ENCODE measurements around the gene UBE2R2. TPM values are rescaled to one million over a fixed set of nuclear protein-coding genes. Genes with fewer than 3 reads are reported as not detected.
"Not testable (repeated sequence)": the region's sequence is repeated elsewhere in the genome, so short reads cannot be mapped to it uniquely, and the experiment has no call there.

Gene UBE2R2
- total RNA-seq, 1 donor from 2014 or later, result 20.6 TPM

DNA sequence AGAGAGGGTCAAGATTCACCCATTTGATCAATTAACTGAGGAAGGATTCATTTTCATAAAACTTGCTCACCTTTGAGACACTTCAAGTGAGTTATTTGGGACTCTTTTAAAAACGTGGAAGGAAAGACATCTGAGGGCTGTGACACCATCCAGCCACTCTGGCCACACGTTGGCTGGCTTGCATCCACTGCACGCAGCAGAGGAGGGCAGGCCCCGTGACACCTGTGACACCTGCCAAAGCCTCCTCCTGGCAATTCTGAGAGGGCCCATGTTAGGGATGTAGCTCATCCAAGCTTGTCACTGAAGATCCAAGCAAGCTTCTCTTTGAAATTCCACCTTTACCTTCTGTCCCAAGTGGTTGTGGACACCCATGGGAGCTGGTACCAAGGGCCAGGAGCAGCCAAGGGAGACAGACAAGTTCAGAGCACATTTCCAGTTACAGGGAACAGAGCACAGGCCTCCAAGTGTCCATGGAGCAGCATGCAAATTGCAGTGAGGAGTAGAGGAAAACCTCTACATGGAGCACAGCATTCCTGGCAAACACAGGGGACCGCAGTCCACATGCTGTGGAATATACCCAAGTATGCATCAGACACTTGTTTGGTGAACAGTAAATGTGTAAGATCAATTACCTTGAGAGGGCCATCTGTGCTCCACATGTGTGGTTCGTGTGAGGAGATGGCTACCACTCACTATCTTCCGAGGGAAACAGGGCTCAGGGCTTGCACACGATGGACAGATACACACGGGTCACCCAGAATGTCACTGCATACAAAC lies 16.8 kb upstream of the UBE2R2 start:
- DNase-seq, result no peak

DNA sequence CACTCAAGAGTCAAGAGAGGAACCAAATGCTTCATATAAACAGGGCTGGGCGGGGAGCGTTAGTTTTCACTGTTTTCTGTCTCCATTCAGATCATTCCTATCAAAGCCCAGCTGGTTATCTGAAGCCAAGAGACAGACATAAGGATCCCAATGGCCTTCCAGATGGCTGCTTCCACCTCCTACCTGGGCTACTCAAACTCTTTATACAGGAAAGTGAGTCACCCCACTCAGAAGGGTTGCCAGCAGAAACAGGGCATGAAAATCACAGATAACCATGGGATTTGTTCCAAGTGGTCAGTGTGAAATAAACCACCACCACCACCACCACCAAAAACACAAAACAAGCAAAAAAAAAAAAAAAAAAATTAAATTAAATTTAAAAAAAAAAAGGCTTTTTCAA lies 16.1 kb upstream of the UBE2R2 start:
- DNase-seq, result peak; percentile 66

DNA sequence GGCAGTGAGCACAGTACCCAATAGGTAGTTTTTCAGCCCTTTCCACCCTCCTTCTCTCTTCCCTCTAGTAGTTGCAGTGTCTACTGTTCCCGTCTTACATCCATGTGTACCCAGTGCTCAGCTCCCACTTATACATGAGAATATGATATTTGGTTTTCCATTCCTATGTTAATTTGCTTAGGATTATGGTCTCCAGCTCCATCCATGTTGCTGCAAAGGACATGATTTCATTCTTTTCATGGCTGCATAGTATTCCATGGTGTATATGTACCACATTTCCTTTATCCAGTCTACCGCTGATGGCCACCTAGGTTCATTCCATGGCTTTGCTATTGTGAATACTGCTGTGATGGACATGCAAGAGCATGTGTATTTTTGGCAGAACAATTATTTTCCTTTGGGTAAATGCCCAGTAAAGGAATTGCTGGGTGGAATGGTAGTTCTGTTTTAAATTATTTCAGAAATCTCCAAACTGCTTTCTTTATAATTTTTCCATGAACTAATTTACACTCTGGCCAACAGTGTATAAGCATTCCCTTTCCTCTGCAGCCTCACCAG lies 14.9 kb upstream of the UBE2R2 start:
- DNase-seq, result not testable (repeated sequence)

DNA sequence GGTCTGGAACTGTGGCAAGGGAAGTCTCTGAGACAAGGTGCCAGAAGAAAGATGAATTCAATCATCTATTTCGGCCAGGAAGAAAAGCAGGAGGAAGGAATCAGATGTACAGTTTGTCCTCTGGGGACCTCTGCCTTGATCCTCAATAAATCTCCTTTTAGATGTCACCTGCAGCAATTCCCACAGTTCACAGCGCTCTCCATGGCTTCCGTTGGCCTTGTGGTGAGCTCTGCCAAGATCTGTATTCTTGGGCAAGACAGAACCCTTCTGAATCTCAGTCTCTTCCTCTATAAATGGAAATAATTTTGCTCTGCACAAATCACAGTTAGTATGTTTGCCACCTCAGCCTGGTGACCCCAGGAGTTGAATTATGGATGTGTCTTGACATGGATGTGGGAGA lies 12.8 kb upstream of the UBE2R2 start:
- not testable (repeated sequence) for DNase-seq

DNA sequence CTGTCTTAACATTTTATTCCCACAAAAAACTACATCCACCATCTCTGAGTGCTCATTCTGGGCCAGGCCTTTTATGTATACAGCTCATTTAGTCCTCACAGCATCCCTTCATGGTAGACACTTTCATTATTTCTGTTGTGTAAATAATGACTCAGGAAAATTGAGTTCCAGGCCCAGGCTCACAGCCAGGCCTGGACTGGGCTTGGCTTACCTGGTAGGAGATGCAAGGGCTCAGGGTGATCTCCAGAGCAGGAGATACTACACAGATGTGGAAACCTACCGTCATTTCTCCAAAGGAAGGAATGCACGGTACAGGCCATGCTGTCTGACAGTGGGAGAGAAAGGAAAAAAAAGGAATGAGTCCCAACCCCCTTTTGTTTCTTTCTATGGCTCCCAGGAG lies 9.8 kb upstream of the UBE2R2 start:
- not testable (repeated sequence) for DNase-seq

DNA sequence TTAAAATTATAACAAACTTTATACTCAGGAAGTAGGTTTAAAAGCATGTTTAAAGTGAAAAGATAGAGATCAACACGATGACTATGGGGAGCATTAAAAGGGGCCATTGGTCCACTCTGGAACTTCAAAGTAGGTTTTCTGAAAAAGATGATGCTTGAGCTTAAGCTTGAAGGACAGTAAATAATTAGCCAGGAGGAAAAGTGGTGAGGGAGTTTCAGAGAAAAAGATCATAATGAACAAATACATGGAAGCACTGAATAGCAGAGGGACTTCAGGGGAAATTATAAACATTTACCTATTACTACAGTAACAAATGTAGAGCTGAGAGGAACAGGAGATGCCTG lies 8.0 kb upstream of the UBE2R2 start:
- not testable (repeated sequence) for DNase-seq

DNA sequence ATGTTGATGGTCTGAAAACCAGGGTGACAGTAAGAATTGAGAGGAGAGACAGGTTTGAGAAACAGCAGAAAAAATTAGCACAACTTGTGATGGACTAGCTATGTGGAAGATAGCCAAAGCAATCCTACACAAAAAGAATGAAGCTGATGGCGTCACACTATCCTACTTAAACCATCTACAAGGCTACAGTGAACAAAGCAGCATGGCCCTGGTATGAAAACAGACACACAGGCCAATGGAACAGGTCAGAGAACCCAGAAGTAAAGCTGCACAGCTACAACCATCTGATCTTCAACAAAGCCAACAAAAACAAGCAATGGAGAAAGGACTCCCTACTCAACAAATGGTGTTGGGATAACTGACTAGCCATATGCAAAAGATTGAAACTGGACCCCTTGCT lies 7.5 kb upstream of the UBE2R2 start:
- DNase-seq, result no peak

DNA sequence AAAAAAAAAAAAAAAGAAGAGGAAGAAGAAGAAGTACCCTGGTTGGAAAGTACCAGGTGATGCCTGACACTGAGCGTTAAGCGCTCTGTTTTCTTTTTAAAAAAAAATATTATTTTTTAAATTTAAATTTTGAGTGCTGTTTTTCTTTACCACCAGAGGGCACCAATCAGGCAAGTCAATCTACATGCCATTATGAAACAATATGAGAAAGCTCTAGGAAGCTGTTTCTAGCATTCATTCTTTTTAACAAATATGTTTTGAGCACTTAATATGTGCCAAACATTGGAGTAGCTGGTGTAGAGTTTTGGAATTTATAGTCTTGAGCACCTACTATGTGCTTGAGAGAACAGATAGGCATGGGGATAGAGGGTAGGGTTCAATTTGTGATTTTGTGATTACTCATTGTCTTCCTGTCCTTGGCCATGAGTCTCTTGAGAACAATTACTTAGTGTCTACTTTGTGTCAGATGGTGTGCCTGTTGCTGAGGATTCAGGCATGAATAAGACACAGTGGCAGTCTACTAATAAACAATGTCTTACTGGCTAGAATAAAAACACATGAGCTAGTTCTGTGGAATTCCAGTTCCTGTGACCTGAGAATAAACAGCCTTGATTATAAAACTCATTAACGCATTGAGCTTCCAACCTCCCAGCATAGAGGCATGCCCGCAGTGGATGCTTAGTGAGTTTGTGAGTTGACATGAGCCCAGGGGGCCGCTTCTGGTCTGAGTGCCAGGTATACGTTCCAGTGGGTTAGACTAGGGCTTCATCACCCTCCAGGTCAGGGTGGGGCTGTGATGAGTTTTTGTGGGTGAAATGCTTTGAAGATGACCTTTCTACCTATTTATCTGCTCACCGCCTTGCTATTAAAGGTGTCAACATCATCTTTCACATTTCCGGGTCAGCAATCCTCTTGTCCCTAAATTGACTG lies 3.0 kb upstream of the UBE2R2 start:
- peak; percentile 90 for DNase-seq

DNA sequence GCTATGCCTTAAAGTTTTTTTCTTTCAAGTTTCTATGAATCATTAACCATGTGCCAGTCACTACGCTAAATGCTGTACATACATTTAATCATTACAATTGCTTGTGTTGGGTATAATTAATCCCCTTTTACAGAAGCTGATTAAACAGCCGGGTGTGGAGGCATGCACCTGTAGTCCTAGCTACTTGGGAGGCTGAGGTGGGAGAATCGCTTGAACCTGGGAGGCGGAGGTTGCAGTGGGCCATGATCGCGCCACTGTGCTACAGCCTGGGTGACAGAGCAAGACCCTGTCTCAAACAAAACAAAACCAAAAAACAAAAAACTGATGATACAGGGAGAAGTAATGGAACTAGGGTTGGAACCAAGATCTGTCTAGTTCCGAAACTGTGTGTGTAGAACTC lies 1.2 kb upstream of the UBE2R2 start:
- no peak for DNase-seq

DNA sequence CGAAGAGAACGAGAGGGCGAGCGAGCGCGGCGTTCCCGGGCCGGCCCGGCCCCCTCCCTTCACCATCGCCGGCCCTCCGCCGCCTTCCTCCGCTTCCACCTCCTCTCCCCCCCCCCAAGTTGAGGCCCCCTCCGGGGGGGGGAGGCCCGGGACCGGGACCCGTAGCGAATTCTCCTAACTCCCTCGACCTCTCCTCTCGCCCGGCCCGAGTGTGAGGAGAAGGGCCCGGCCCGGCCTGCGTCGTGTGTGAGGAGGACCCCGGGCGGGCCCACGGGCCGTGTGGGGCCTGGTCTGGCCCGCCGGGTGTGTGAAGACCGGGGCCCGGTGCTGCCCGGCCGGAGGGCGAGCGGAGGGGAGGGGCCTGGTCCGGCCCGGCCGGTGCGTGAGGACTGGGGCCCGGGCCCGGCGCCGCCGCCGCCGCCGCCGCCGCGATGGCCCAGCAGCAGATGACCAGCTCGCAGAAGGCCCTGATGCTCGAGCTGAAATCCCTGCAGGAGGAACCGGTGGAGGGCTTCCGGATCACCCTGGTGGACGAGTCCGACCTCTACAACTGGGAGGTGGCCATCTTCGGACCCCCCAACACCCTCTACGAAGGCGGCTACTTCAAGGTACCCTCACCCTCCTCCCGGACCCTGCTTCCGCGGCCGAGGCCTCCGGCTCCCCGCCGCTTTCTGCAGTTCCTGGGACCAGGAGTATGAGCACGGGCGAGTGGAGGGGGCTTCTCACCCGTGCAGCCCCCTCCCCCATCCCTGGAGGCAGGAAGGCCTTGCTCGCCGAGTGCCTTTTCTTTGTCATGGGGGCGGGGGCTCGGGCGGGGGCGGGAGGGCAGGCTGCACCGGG lies 587 bp downstream of the UBE2R2 start:
- peak; percentile 87 for DNase-seq

DNA sequence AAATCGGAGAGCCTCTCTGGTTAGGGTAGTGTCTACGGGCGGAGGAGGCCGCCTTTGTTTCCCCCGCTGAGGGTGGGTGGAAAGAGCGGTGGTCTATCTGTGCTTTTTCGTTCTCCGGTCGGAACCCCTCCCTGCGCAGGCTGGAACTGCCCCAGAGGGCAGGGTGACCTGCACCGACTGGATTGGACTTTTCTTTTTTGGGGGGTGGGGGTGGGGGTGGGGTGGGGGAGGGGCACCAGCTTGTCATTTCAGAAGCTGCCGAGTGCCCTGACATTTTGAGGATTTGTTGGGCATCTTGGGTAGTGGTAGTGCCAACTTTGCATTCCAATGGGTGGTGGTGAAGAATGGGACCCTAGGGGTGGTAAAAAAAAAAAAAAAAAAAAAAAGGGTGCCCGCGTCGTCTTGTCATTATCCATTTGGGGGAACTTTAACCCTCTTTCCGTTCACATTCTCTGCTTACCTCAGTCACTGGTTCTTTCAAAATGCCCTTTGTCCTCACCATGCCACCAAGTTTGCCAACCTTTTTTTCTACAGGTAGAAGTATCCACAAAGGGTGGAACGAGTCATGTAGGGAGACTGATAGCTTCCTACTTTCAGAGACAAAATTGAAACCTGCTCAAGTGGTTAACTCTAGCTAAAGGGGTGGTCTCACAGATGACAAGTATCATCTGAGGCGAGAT lies 1.3 kb downstream of the UBE2R2 start:
- peak; percentile 43 for DNase-seq

DNA sequence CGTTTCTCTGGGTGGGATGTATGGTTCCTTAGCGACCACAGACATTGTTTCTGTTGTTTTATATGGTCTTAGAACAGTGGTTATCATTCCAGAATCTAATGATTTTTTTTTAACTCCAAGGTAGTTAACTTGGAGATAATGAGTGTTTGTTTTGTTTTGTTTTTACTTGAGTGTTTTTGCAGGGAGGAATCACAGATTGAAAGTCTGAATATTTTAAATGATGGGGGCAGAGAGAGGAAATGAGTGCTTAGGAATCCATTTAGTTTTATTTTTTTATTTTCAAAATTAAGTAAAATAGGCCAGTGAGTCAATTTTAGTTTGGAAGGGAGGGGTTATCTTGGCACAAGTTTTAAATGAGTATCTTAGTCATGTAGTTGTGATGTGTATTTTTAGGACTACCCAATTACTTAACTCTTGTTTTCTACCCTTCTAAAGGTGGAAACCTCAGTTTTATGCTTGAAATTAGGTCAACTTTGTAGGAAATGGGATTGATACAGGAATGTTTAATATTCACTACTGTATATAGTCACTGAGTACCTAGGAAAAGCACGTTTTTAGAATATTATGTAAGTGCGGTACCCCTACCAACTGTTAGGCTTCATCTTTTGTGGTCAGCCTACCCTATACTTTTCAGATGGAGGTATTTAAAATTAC lies 2.0 kb downstream of the UBE2R2 start:
- DNase-seq, result peak; percentile 32

DNA sequence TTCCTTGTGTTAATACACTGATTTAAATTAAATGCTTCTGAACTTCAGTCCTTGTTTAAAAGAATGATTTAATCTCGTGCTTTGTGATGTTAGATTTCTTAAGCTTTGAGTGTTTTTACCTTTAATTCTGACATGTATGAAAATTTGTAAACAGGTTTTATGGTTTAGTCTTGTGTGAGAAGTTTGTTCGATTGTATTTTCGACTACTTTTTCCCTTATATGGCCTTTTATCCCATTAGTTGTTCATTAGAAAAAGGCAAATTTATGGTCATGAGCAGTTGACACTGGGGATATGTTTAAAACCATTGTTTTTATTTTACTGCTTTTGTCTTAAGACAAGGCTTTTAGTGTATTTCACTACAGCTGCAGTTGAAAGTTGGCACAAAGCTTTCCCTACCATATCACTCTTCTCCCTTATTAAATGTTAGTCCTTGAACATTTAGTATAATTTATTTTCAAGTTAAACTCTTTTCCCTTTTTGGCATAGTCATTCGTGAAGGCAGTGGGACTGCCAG lies 3.3 kb downstream of the UBE2R2 start:
- DNase-seq, result no peak

DNA sequence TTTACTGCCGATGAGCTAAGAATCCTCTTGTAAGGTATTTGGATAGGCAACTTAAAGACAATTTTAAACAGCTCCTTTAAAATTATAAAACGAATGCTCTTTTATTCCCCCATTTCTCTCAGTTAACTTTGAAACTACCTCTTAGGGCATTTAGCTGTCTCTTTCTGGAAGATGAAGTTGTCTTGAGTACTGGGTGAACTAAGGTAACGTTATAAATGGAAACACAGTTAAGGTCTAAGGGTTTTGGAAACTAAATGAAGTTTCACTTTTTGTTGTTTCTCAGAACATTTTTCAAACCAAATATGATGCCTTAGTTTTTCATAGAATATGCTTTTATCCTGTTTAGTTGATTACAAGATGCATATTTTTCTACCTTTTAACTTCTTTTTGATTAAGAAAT lies 6.8 kb downstream of the UBE2R2 start:
- DNase-seq, result no peak

DNA sequence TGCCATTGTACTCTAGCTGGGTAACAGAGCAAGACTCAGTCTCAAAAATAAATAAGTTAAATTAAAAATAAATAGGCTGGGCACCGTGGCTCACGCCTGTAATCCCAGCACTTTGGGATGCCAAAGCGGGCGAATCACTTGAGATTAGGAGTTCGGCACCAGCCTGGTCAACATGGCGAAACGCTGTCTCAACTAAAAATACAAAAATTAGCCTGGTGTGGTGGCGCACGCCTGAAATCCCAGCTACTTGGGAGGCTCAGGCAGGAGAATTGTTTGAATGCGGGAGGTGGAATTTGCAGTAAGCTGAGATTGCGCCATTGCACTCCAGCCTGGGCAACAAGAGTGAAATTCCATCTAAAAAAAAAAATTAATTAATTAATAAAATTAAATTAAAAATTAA lies 10.3 kb downstream of the UBE2R2 start:
- not testable (repeated sequence) for DNase-seq

DNA sequence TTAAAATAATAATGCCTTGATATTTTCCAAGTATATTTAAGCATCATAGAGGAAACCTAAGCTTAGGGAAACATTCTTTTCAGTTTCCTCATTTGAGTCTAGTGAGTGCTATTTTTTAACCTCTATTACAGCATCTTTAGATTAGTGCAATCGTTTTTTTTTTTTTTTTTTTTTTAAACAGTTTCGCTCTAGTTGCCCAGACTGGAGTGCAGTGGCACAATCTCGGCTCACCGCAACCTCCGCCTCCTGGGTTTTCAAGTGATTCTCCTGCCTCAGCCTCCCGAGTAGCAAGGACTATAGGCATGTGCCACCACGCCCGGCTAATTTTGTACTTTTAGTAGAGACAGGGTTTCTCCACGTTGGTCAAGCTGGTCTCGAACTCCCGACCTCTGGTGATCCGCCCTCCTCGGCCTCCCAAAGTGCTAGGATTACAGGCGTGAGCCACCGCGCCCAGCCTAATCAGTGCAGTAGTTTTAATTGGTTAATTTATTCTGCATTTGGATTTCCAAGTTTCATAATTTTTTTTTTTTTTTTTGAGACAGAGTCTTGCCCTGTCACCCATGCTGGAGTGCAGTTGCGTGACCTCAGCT lies 12.8 kb downstream of the UBE2R2 start:
- not testable (repeated sequence) for DNase-seq

DNA sequence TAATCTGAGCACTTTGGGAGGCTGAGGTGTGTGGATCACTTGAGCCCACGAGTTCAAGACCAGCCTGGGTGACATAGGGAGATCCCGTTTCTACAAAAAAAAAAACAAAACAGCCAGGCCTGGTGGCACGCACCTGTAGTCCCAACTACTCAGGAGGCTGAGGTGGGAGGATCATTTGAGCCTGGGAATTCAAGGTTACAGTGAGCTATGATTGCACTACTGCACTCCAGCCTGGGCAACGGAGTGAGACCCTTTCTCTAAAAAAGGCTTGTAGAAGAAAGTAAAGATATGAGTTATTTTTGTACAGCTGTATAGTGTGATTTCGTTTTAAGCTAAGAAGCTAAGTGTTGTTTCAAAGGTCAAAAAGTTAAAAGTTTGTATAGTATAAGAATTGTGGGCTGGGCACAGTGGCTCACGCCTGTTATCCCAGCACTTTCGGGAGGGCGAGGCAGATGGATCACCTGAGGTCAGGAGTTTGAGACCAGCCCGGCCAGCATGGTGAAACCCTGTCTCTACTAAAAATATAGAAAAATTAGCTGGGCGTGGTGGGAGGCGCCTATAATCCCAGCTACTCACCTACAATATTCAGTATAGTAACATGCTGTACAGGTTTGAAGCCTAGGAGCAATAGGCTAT lies 18.8 kb downstream of the UBE2R2 start:
- DNase-seq, result no peak

DNA sequence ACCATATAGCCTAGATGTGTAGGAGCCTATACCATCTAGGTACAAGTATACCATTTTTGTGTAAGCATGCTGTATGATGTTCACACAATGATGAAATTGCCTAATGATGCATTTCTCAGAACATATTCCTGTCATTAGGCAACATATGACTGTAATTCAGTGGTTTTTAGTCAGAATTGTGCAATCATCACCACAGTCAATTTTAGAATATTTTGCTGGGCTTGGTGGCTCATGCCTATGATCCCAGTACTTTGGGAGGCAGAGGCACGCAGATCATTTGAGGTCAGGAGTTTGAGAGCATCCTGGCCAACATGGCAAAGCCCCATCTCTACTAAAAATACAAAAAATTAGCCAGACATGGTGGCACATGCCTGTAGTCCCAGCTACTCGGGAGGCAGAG lies 19.3 kb downstream of the UBE2R2 start:
- DNase-seq, result not testable (repeated sequence)

DNA sequence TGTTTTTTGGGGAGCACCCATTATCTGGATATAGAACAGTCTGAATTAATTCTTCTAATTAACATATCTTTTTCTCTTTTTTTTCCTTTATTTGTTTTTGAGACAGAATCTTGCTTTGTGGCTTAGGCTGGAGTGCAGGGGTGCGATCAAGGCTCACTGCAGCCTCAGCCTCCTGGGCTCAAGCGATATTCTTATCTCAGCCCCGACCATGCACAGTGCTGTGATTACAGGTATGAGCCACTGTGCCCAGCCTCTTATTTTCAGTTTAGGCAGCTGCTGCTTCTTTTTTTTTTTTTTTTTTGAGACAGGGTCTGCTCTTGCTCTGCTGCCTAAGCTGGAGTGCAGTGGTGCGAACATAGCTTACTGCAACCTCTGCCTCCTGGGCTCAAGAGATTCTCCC lies 20.2 kb downstream of the UBE2R2 start:
- no peak for DNase-seq

DNA sequence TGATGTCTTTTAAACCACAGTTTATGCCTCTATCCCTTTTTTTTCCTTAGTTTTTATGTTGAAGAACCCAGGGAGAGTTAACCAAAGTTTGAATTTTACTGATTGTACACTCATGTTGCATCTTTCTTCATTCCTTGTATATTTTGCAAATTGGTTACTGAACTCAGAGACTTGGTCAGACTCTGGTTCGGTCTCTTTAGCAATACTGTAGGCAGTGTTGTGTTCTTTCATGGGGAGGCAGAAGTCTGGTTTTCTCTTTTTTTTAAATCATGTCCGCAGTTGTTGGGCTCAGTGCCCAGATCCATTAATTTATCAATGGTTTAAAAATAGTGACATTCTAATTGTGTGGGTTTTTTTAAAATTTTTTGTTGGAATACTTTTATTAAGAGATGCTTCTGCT lies 23.4 kb downstream of the UBE2R2 start:
- no peak for DNase-seq

Measured in dermis blood vessel endothelial cell (primary cell).